IMR-90 (cell line): ENCODE measurements around the gene UBE2E2. TPM values are rescaled to one million over a fixed set of nuclear protein-coding genes. Genes with fewer than 3 reads are reported as not detected.

Experiments used
- ATAC-seq: fragments of 200-7000 bp; cut with Tn5 transposase; 2 replicates; pipeline ENCODE4 v1.9.1; 2020; ENCODE audit warnings: low read depth, mild to moderate bottlenecking, moderate library complexity
- BruUV-seq: library from RNA; stranded (reverse); fragments of 400-500 nt; replicated peaks from 2 replicates; lab custom pipeline; 2021; lab: Mats Ljungman, UMichigan
- CTCF ChIA-PET: fragments of 300-600 bp; formaldehyde crosslinking; extraction: SDS; loops from one replicate; lab custom pipeline; 2021; ENCODE audit warnings: antibody characterized with exemption; lab: Yijun Ruan, JAX
- POLR2A ChIA-PET: fragments of 300-600 bp; sonication (Branson Sonifier 250); formaldehyde crosslinking; loops from one replicate; lab custom pipeline; 2022; ENCODE audit warnings: antibody characterized with exemption; ENCODE audit not compliant: unreplicated experiment; lab: Charles Lee
- DNase-seq: peaks from one replicate; pipeline ENCODE4 v3.0.0; 2013
- H2AFZ ChIP-seq: replicated peaks from 2 replicates; pipeline ENCODE3; 2013; ENCODE audit warnings: low read length, mild to moderate bottlenecking; ENCODE audit not compliant: poor library complexity
- H2AK5ac ChIP-seq: 2 replicates; pipeline ENCODE4 v1.6.1; 2013; ENCODE audit warnings: low read depth, low read length, inconsistent platforms
- H2AK9ac ChIP-seq: replicated peaks from 2 replicates; pipeline ENCODE3; 2013; ENCODE audit warnings: mild to moderate bottlenecking, low read depth, low read length, moderate library complexity; ENCODE audit not compliant: poor library complexity
- H2BK120ac ChIP-seq: 2 replicates; pipeline ENCODE4 v1.6.1; 2013; ENCODE audit warnings: low read depth, low read length, inconsistent platforms
- H2BK15ac ChIP-seq: 3 replicates; pipeline ENCODE4 v1.6.1; 2013; ENCODE audit warnings: low read depth, low read length, inconsistent platforms
- H2BK20ac ChIP-seq: 2 replicates; pipeline ENCODE4 v1.6.1; 2013; ENCODE audit warnings: low read depth, mild to moderate bottlenecking, inconsistent platforms, low read length, moderate library complexity
- H2BK5ac ChIP-seq: 2 replicates; pipeline ENCODE4 v1.6.1; 2013; ENCODE audit warnings: mild to moderate bottlenecking, low read depth, low read length, inconsistent platforms; ENCODE audit not compliant: poor library complexity, severe bottlenecking
- H3K14ac ChIP-seq: replicated peaks from 2 replicates; pipeline ENCODE4 v1.6.1; 2013; ENCODE audit warnings: low read depth, low read length, inconsistent platforms
- H3K18ac ChIP-seq: 2 replicates; pipeline ENCODE4 v1.6.1; 2013; ENCODE audit warnings: low read depth, low read length, control low read depth
- H3K23ac ChIP-seq: 2 replicates; pipeline ENCODE4 v1.6.1; 2013; ENCODE audit warnings: low read depth, low read length, inconsistent platforms
- H3K27ac ChIP-seq: 2 replicates; pipeline ENCODE4 v1.5.1; 2013; ENCODE audit warnings: mild to moderate bottlenecking, control low read depth, low read length; ENCODE audit not compliant: insufficient read depth
- H3K27me3 ChIP-seq: 2 replicates; pipeline ENCODE4 v1.6.1; 2013; ENCODE audit warnings: low read length; ENCODE audit not compliant: control insufficient read depth, insufficient read depth
- H3K36me3 ChIP-seq: 2 replicates; pipeline ENCODE4 v1.6.1; 2013; ENCODE audit warnings: low read length, mixed read lengths; ENCODE audit not compliant: control insufficient read depth, insufficient read depth
- H3K4ac ChIP-seq: 2 replicates; pipeline ENCODE4 v1.6.1; 2013; ENCODE audit warnings: low read depth, low read length, inconsistent platforms
- H3K4me1 ChIP-seq: 2 replicates; pipeline ENCODE4 v1.6.1; 2013; ENCODE audit warnings: low read length, mixed read lengths; ENCODE audit not compliant: control insufficient read depth, insufficient read depth
- H3K4me2 ChIP-seq: 2 replicates; pipeline ENCODE4 v1.6.1; 2013; ENCODE audit warnings: low read depth, mild to moderate bottlenecking, control low read depth, low read length, moderate library complexity
- H3K4me3 ChIP-seq: 2 replicates; pipeline ENCODE4 v1.5.1; 2013; ENCODE audit warnings: low read depth, mild to moderate bottlenecking, control low read depth, low read length, moderate library complexity; ENCODE audit not compliant: insufficient read depth
- H3K56ac ChIP-seq: 2 replicates; pipeline ENCODE4 v1.6.1; 2013; ENCODE audit warnings: low read length, inconsistent platforms; ENCODE audit not compliant: insufficient read depth; ENCODE audit errors: extremely low read depth
- H3K79me1 ChIP-seq, 2 experiments: 2 replicates each; pipeline ENCODE4 v1.6.1; 2013; ENCODE audit warnings: low read length in 2 of 2, inconsistent platforms in 1 of 2, low read depth in 1 of 2
- H3K9ac ChIP-seq: 2 replicates; pipeline ENCODE4 v1.6.1; 2013; ENCODE audit warnings: low read depth, low read length, control low read depth
- H3K9me1 ChIP-seq: 2 replicates; pipeline ENCODE4 v1.6.1; 2013; ENCODE audit warnings: low read length, inconsistent platforms; ENCODE audit not compliant: insufficient read depth
- H3K9me3 ChIP-seq: 2 replicates; pipeline ENCODE4 v1.6.1; 2013; ENCODE audit warnings: low read length; ENCODE audit not compliant: control insufficient read depth, insufficient read depth
- H4K20me1 ChIP-seq: 2 replicates; pipeline ENCODE4 v1.6.1; 2013; ENCODE audit warnings: low read length, inconsistent platforms; ENCODE audit not compliant: insufficient read depth
- H4K5ac ChIP-seq: 2 replicates; pipeline ENCODE4 v1.6.1; 2013; ENCODE audit warnings: mild to moderate bottlenecking, low read depth, low read length, control low read depth
- H4K8ac ChIP-seq, 2 experiments: 2 replicates each; pipeline ENCODE4 v1.6.1; 2013; ENCODE audit warnings: low read depth in 2 of 2, low read length in 2 of 2, control low read depth in 1 of 2, inconsistent platforms in 1 of 2
- H4K91ac ChIP-seq: 2 replicates; pipeline ENCODE4 v1.6.1; 2013; ENCODE audit warnings: low read depth, low read length, inconsistent platforms; ENCODE audit not compliant: insufficient read depth
- BHLHE40 ChIP-seq: fragments of 150-350 bp; IDR thresholded peaks from 2 replicates; pipeline ENCODE4 v1.6.1; 2016; ENCODE audit warnings: mild to moderate bottlenecking, low read depth, low read length
- CEBPB ChIP-seq: IDR thresholded peaks from 2 replicates; pipeline ENCODE4 v1.6.1; 2012; ENCODE audit warnings: low read depth, low read length, improper control_type of control experiment
- CHD1 ChIP-seq: IDR thresholded peaks from 2 replicates; pipeline ENCODE4 v1.6.1; 2012; ENCODE audit warnings: low read depth, low read length, improper control_type of control experiment
- FOS ChIP-seq: fragments of 150-350 bp; IDR thresholded peaks from 2 replicates; pipeline ENCODE4 v1.6.1; 2016; ENCODE audit warnings: low read depth, low read length
- MAFK ChIP-seq: IDR thresholded peaks from 2 replicates; pipeline ENCODE4 v1.6.1; 2012; ENCODE audit warnings: low read depth, low read length, improper control_type of control experiment
- MAZ ChIP-seq: IDR thresholded peaks from 2 replicates; pipeline ENCODE4 v1.6.1; 2012; ENCODE audit warnings: low read depth, mild to moderate bottlenecking, low read length, improper control_type of control experiment, moderate library complexity, borderline replicate concordance
- NFE2L2 ChIP-seq: fragments of 150-350 bp; IDR thresholded peaks from 2 replicates; pipeline ENCODE4 v1.6.1; 2016; ENCODE audit warnings: low read depth, mild to moderate bottlenecking, low read length
- POLR2A ChIP-seq: IDR thresholded peaks from 2 replicates; pipeline ENCODE4 v1.6.1; 2012; ENCODE audit warnings: mild to moderate bottlenecking, low read depth, low read length
- RAD21 ChIP-seq: IDR thresholded peaks from 2 replicates; pipeline ENCODE4 v1.6.1; 2012; ENCODE audit warnings: low read length, improper control_type of control experiment
- RCOR1 ChIP-seq: IDR thresholded peaks from 2 replicates; pipeline ENCODE4 v1.6.1; 2012; ENCODE audit warnings: mild to moderate bottlenecking, low read length, improper control_type of control experiment; ENCODE audit not compliant: insufficient replicate concordance
- RFX5 ChIP-seq: IDR thresholded peaks from 2 replicates; pipeline ENCODE4 v1.8.0; 2012; ENCODE audit warnings: low read depth, mild to moderate bottlenecking, low read length, moderate library complexity
- SMC3 ChIP-seq: fragments of 150-350 bp; IDR thresholded peaks from 2 replicates; pipeline ENCODE4 v1.6.1; 2016; ENCODE audit warnings: low read depth, mild to moderate bottlenecking, antibody characterized with exemption, low read length, moderate library complexity
- USF2 ChIP-seq: fragments of 150-350 bp; IDR thresholded peaks from 2 replicates; pipeline ENCODE4 v1.6.1; 2017; ENCODE audit warnings: mild to moderate bottlenecking, antibody characterized with exemption, low read length, low read depth
- WGBS, 2 experiments: methylation state at CpG; one replicate each; pipeline versions ENCODE4 v1.1.5 to v1.1.7; 2013; ENCODE audit warnings: missing lambda C conversion rate in 2 of 2; ENCODE audit not compliant: insufficient read length in 1 of 2; ENCODE audit errors: extremely low coverage in 2 of 2; 5-methylcytosine and 5-hydroxymethylcytosine counted together
- dilution Hi-C: fragments of 300-500 bp; cut with HindIII; formaldehyde crosslinking; loops from one replicate; pipeline ENCODE4 v1.14.3; 2018; ENCODE audit warnings: low sequenced_read_pairs; ENCODE audit not compliant: unreplicated experiment
- in situ Hi-C: fragments of 300-500 bp; cut with MboI; formaldehyde crosslinking; loops from 3 replicates; pipeline ENCODE4 v1.14.3; 2019; ENCODE audit warnings: low sequenced_read_pairs, inconsistent platforms, mixed read lengths
- intact Hi-C: fragments of 100-400 bp; cut with micrococcal nuclease; formaldehyde crosslinking; loops from 2 replicates; pipeline ENCODE4 v1.10.0; 2022
- polyA plus RNA-seq, 3 experiments: library from polyadenylated mRNA; depleted of rRNA; stranded (reverse); fragments of >200 nt; gene quantifications; 2 replicates each; pipeline ENCODE4 v1.2.3, GENCODE V29; 2012; ENCODE audit warnings: low replicate concordance in 1 of 3
- total RNA-seq: library from RNA; depleted of rRNA; stranded (reverse); fragments of >200 nt; gene quantifications from 2 replicates; pipeline ENCODE4 v1.2.3, GENCODE V29; 2012
- TF ChIP-seq, protein P1 (sequence below): conservative IDR thresholded peaks from 2 replicates; pipeline ENCODE4 v1.5.1; 2012; ENCODE audit warnings: mild to moderate bottlenecking, low read depth, low read length, improper control_type of control experiment

The UBE2E2 gene
- total and polyA plus RNA-seq, 2 of the 4 experiments (the other 2 are of a cell fraction) = 18.6 to 32.7 TPM

- dilution Hi-C loops = no loop called here
These were observed 386.5 kb downstream of the UBE2E2 start for GRCh38 chr3:23589602-23590001.

More at GRCh38 chr3:23589602-23590001, 386.5 kb downstream of the UBE2E2 start:
- ChIA-PET CTCF (no interaction called here), POLR2A (no interaction called here)
- no peak overlapping the region for H3K4ac ChIP-seq
- TF ChIP-seq RCOR1 (no peak), CHD1 (no peak), CEBPB (no peak), NFE2L2 (no peak), BHLHE40 (no peak), RAD21 (no peak), USF2 (no peak), FOS (no peak), MAZ (no peak), MAFK (no peak), RFX5 (no peak), SMC3 (no peak), POLR2A (no peak)
- TF ChIP-seq, protein P1, sequence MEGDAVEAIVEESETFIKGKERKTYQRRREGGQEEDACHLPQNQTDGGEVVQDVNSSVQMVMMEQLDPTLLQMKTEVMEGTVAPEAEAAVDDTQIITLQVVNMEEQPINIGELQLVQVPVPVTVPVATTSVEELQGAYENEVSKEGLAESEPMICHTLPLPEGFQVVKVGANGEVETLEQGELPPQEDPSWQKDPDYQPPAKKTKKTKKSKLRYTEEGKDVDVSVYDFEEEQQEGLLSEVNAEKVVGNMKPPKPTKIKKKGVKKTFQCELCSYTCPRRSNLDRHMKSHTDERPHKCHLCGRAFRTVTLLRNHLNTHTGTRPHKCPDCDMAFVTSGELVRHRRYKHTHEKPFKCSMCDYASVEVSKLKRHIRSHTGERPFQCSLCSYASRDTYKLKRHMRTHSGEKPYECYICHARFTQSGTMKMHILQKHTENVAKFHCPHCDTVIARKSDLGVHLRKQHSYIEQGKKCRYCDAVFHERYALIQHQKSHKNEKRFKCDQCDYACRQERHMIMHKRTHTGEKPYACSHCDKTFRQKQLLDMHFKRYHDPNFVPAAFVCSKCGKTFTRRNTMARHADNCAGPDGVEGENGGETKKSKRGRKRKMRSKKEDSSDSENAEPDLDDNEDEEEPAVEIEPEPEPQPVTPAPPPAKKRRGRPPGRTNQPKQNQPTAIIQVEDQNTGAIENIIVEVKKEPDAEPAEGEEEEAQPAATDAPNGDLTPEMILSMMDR = no peak
- H4K8ac ChIP-seq = no peak overlapping the region
- no peak overlapping the region for H3K4me2 ChIP-seq
- H4K91ac ChIP-seq = no peak overlapping the region
- in situ Hi-C loops (no loop called here), intact Hi-C loops (no loop called here)
- no peaks in the 10 kb centered on the region for H4K20me1 ChIP-seq
- no peak overlapping the region for H3K56ac ChIP-seq
- H3K23ac ChIP-seq = no peak overlapping the region
- peaks cover 2% of the 10 kb centered on the region; the same call in 1 of the 2 replicates for H3K9me1 ChIP-seq
- no TSS peak for BruUV-seq
- DNase-seq = no peak
- no peaks in the 10 kb centered on the region for H3K27me3 ChIP-seq
- no peak overlapping the region for H2BK20ac ChIP-seq
- H2AK9ac ChIP-seq = no peak overlapping the region
- no peak overlapping the region for H2BK5ac ChIP-seq
- 90% methylated on average over 2 of the region's 10 CpGs; no CpG with 5 or more reads in 1 of the 2 experiments for WGBS, 2 experiments
- no peaks in the 10 kb centered on the region for H3K4me1 ChIP-seq
- H3K79me1 ChIP-seq = no peaks in the 10 kb centered on the region
- no peak overlapping the region for H3K27ac ChIP-seq
- no peak overlapping the region for H3K18ac ChIP-seq
- H3K9me3 ChIP-seq = no peaks in the 10 kb centered on the region
- no peaks in the 10 kb centered on the region for H3K36me3 ChIP-seq
- H3K14ac ChIP-seq = no peak overlapping the region
- no peak overlapping the region for H2BK120ac ChIP-seq
- H3K9ac ChIP-seq = no peak overlapping the region
- no peak for ATAC-seq
- no peak overlapping the region for H4K5ac ChIP-seq
- H2BK15ac ChIP-seq = no peak overlapping the region
- H2AK5ac ChIP-seq = no peak overlapping the region
- no peak overlapping the region for H2AFZ ChIP-seq
- H3K4me3 ChIP-seq = no peak overlapping the region
